Mesenchymal stem cell (in vitro differentiated cells and primary cell): ENCODE results near the gene HVCN1.

Experiments used
- DNase-seq: peaks from one replicate; pipeline ENCODE4 v3.0.0-alpha.2; 2013
- H2AFZ ChIP-seq: one replicate; pipeline ENCODE4 v1.6.1; 2013; ENCODE audit warnings: low read depth, mild to moderate bottlenecking, control low read depth, inconsistent platforms, low read length, moderate library complexity
- H2AK5ac ChIP-seq: 2 replicates; pipeline ENCODE4 v1.6.1; 2013; ENCODE audit warnings: low read length, moderate library complexity, mild to moderate bottlenecking, inconsistent platforms; ENCODE audit not compliant: severe bottlenecking
- H2BK120ac ChIP-seq: one replicate; pipeline ENCODE4 v1.6.1; 2013; ENCODE audit warnings: low read depth, mild to moderate bottlenecking, inconsistent platforms, low read length, moderate library complexity
- H2BK12ac ChIP-seq, 2 experiments: one replicate each; pipeline ENCODE4 v1.6.1; 2013; ENCODE audit warnings: inconsistent platforms in 2 of 2, low read length in 2 of 2, mild to moderate bottlenecking in 2 of 2, moderate library complexity in 2 of 2, control low read depth in 1 of 2
- H2BK15ac ChIP-seq: one replicate; pipeline ENCODE4 v1.6.1; 2013; ENCODE audit warnings: mild to moderate bottlenecking, low read depth, inconsistent platforms; ENCODE audit not compliant: poor library complexity, severe bottlenecking
- H2BK5ac ChIP-seq: 2 replicates; pipeline ENCODE4 v1.6.1; 2013; ENCODE audit warnings: low read depth, mild to moderate bottlenecking, low read length, control low read depth, inconsistent platforms; ENCODE audit not compliant: poor library complexity, severe bottlenecking
- H3K14ac ChIP-seq, 2 experiments: one replicate each; pipeline ENCODE4 v1.6.1; 2013; ENCODE audit warnings: inconsistent platforms in 2 of 2, low read length in 2 of 2, control low read depth in 1 of 2, mild to moderate bottlenecking in 1 of 2, moderate library complexity in 1 of 2
- H3K18ac ChIP-seq, 2 experiments: one replicate each; pipeline ENCODE4 v1.6.1; 2013; ENCODE audit warnings: inconsistent platforms in 2 of 2, low read length in 2 of 2, control low read depth in 1 of 2, low read depth in 1 of 2, mild to moderate bottlenecking in 1 of 2
- H3K23ac ChIP-seq, 2 experiments: one replicate each; pipeline ENCODE4 v1.6.1; 2013; ENCODE audit warnings: inconsistent platforms in 2 of 2, low read length in 2 of 2, mild to moderate bottlenecking in 2 of 2, moderate library complexity in 2 of 2, control low read depth in 1 of 2
- H3K27ac ChIP-seq: 2 replicates; pipeline ENCODE4 v1.5.1; 2013; ENCODE audit warnings: mild to moderate bottlenecking, moderate library complexity, low read length, control low read depth, inconsistent platforms; ENCODE audit not compliant: poor library complexity, severe bottlenecking
- H3K27me3 ChIP-seq, 2 experiments: 2 replicates each; pipeline versions ENCODE4 v1.6.1 to v1.7.0; 2013; ENCODE audit warnings: low read length in 2 of 2, mild to moderate bottlenecking in 2 of 2, moderate library complexity in 2 of 2, control low read depth in 1 of 2, inconsistent platforms in 1 of 2; ENCODE audit not compliant: control insufficient read depth in 1 of 2, insufficient read depth in 1 of 2
- H3K36me3 ChIP-seq, 2 experiments: 2 replicates each; pipeline versions ENCODE4 v1.6.1 to v1.7.0; 2013; ENCODE audit warnings: low read length in 2 of 2, control low read depth in 1 of 2, inconsistent platforms in 1 of 2, low read depth in 1 of 2, mild to moderate bottlenecking in 1 of 2; ENCODE audit not compliant: insufficient read depth in 2 of 2, control insufficient read depth in 1 of 2
- H3K4ac ChIP-seq, 2 experiments: one replicate each; pipeline ENCODE4 v1.6.1; 2013; ENCODE audit warnings: inconsistent platforms in 2 of 2, low read length in 2 of 2, mild to moderate bottlenecking in 2 of 2, moderate library complexity in 2 of 2, control low read depth in 1 of 2, low read depth in 1 of 2
- H3K4me1 ChIP-seq: 2 replicates; pipeline ENCODE4 v1.6.1; 2013; ENCODE audit warnings: low read depth, low read length, control low read depth; ENCODE audit not compliant: control insufficient read depth, insufficient read depth
- H3K4me2 ChIP-seq: 2 replicates; pipeline ENCODE4 v1.6.1; 2013; ENCODE audit warnings: low read length, mild to moderate bottlenecking, inconsistent platforms; ENCODE audit not compliant: poor library complexity, severe bottlenecking
- H3K4me3 ChIP-seq, 2 experiments: 2 replicates each; pipeline versions ENCODE4 v1.5.1 to v1.7.0; 2013; ENCODE audit warnings: low read length in 2 of 2, mild to moderate bottlenecking in 2 of 2, control low read depth in 1 of 2, low read depth in 1 of 2; ENCODE audit not compliant: insufficient read depth in 1 of 2
- H3K79me1 ChIP-seq: replicated peaks from 2 replicates; pipeline ENCODE4 v1.6.1; 2013; ENCODE audit warnings: mild to moderate bottlenecking, control low read depth, low read length, inconsistent platforms; ENCODE audit not compliant: poor library complexity, severe bottlenecking
- H3K9ac ChIP-seq: 2 replicates; pipeline ENCODE4 v1.7.0; 2013; ENCODE audit warnings: mild to moderate bottlenecking, low read length, moderate library complexity
- H3K9me3 ChIP-seq: 2 replicates; pipeline ENCODE4 v1.7.0; 2013; ENCODE audit warnings: mild to moderate bottlenecking, low read length; ENCODE audit not compliant: control insufficient read depth
- H4K8ac ChIP-seq: one replicate; pipeline ENCODE4 v1.6.1; 2013; ENCODE audit warnings: inconsistent platforms, mild to moderate bottlenecking, low read length, moderate library complexity
- H4K91ac ChIP-seq: one replicate; pipeline ENCODE4 v1.6.1; 2013; ENCODE audit warnings: mild to moderate bottlenecking, low read length, inconsistent platforms
- WGBS: methylation state at CpG from one replicate; pipeline ENCODE4 v1.1.7; 2013; ENCODE audit warnings: mixed read lengths; 5-methylcytosine and 5-hydroxymethylcytosine counted together

The HVCN1 gene

DNA sequence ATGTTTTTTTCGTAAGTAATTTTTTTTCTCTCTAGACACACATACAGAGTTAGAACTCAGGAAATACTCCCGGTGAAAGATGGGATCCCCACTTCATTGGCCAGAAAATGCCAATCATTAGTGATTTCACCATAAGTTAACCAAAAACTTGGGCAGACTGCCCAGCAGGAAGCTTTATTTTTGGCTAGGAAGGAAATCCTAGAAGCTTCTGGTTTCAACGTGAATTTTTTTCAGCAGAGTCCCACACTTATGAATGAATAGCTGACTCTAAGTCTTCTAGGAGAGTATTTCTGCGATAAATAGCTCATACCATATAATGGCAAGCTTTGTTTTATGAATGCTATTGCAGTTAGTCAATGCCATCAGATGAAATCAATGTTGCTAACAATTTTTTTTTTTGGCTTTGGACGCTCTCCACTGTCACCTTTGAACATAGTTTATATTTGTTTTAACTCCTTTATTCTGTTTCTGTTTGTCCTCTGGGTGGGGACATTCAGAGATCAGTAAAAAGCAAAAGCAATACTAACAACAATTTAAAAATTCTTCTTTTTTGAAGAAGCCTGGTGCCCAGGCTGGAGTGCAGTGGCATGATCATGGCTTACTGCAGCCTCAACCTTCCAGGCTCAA, 44.3 kb upstream of the HVCN1 start:
- Histone ChIP-seq H3K4ac (no peak overlapping the region), H2AFZ (no peak overlapping the region), H3K4me1 (peaks cover 7% of the 10 kb centered on the region), H3K9me3 (no peaks in the 10 kb centered on the region), H3K23ac (no peak overlapping the region), H2BK15ac (no peak overlapping the region), H3K27me3 (no peaks in the 10 kb centered on the region), H3K4me3 (peak overlapping the region in 1 of 2 experiments; percentile 2), H2BK12ac (no peak overlapping the region), H4K8ac (no peak overlapping the region), H3K18ac (no peak overlapping the region), H2BK5ac (no peak overlapping the region), H3K27ac (no peak overlapping the region), H3K9ac (peak overlapping the region; percentile 3), H3K4me2 (no peak overlapping the region), H3K14ac (no peak overlapping the region), H3K79me1 (peaks cover 7% of the 10 kb centered on the region), H4K91ac (no peak overlapping the region), H2BK120ac (no peak overlapping the region), H2AK5ac (no peak overlapping the region), H3K36me3 (peaks cover 23 to 55% of the 10 kb centered on the region in 2 experiments)
- DNase-seq: no peak
- 100% methylated on average over 2 of the region's 5 CpGs for WGBS

DNA sequence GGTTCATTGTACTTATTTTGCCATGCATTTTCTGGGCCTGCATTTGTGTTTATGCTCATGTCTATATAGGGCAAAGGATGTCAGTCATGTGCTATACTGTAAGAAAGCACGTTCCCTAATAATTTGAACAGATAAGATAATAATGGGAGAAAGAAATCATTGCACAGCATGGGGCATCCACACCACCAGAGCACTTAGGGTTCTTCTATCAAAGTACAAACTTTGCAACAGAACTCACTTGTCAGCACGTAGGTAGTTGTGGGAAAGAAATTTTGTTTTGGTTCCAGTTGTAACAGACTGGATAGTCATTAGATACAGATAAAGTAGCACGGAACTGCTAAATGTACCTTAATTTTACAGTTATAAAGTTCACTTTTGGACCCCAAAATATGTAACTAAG, 43.7 kb upstream of the HVCN1 start:
- no peak overlapping the region for H3K9ac ChIP-seq
- no peak overlapping the region for H2AFZ ChIP-seq
- H3K18ac ChIP-seq: no peak overlapping the region
- H3K14ac ChIP-seq: no peak overlapping the region
- H4K91ac ChIP-seq: no peak overlapping the region
- peaks cover 7% of the 10 kb centered on the region for H3K4me1 ChIP-seq
- peaks cover 23 to 59% of the 10 kb centered on the region in 2 experiments for H3K36me3 ChIP-seq
- no peak overlapping the region for H2AK5ac ChIP-seq
- no peak overlapping the region for H3K4ac ChIP-seq
- no peak overlapping the region for H3K27ac ChIP-seq
- H3K23ac ChIP-seq: no peak overlapping the region
- no peaks in the 10 kb centered on the region for H3K9me3 ChIP-seq
- H3K27me3 ChIP-seq: no peaks in the 10 kb centered on the region
- DNase-seq: no peak
- H2BK5ac ChIP-seq: no peak overlapping the region
- H2BK120ac ChIP-seq: no peak overlapping the region
- H2BK12ac ChIP-seq: no peak overlapping the region
- no peak overlapping the region for H3K4me3 ChIP-seq
- H2BK15ac ChIP-seq: no peak overlapping the region
- H3K79me1 ChIP-seq: peaks cover 7% of the 10 kb centered on the region
- no peak overlapping the region for H3K4me2 ChIP-seq
- WGBS: no CpG with 5 or more reads among the region's 3 CpGs
- H4K8ac ChIP-seq: no peak overlapping the region

DNA sequence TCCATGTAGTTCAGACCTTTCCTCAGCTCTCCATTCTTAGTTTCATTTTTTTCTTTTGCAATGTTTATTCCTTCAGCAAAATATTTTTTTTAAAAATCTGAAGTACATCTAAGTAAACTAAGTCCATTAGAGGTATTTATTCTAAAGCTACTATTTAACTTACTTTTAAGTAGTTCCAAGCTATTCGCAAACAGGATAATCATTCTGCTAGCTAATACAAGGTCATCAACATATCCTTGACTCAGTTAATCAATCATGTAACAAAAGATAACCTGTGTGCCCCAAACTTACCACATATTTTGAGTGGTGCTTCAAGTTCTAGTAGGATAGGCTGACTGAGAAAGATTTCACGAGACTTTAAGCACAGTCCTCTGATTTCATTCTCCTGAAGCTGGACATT, 42.6 kb upstream of the HVCN1 start:
- Histone ChIP-seq H2BK5ac (no peak overlapping the region), H2BK120ac (no peak overlapping the region), H3K4ac (no peak overlapping the region), H2AFZ (no peak overlapping the region), H3K4me2 (no peak overlapping the region), H3K18ac (no peak overlapping the region), H3K4me3 (no peak overlapping the region), H4K8ac (no peak overlapping the region), H3K9me3 (no peaks in the 10 kb centered on the region), H3K27ac (no peak overlapping the region), H3K27me3 (no peaks in the 10 kb centered on the region), H2BK15ac (no peak overlapping the region), H2BK12ac (no peak overlapping the region), H3K14ac (no peak overlapping the region), H3K23ac (no peak overlapping the region), H4K91ac (no peak overlapping the region), H3K79me1 (peaks cover 12% of the 10 kb centered on the region), H3K4me1 (peaks cover 4% of the 10 kb centered on the region), H3K36me3 (peaks cover 30 to 69% of the 10 kb centered on the region in 2 experiments), H2AK5ac (no peak overlapping the region), H3K9ac (no peak overlapping the region)
- no peak for DNase-seq
- 92% methylated on average over 2 of the region's 2 CpGs for WGBS

DNA sequence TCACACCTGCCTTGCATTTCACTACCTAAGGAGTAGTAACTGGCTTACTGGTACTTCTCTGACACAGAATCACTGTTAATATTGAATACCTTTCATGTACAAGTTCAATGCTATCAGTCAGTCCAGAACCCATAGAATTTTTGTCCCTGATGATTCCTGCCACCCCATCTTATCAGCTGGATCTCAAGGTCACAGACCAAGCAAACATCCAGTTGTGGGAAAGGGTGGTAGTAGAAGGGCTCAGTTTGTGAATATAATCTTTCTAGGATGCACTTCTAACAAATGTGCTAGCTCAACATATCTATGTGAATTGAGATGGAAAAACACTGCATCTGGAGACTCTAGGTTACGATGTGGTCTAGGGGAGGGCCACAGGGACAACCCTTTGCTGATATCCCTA, 39.7 kb upstream of the HVCN1 start:
- Histone ChIP-seq H4K91ac (no peak overlapping the region), H3K9ac (no peak overlapping the region), H3K14ac (no peak overlapping the region), H3K18ac (no peak overlapping the region), H2BK120ac (no peak overlapping the region), H3K36me3 (peaks cover 28 to 78% of the 10 kb centered on the region in 2 experiments), H3K4me1 (peaks cover 2% of the 10 kb centered on the region), H3K27me3 (no peaks in the 10 kb centered on the region), H3K4me2 (no peak overlapping the region), H4K8ac (no peak overlapping the region), H3K4me3 (no peak overlapping the region), H3K79me1 (peaks cover 18% of the 10 kb centered on the region), H2BK5ac (no peak overlapping the region), H3K4ac (no peak overlapping the region), H2AK5ac (no peak overlapping the region), H2BK15ac (no peak overlapping the region), H2AFZ (no peak overlapping the region), H3K27ac (no peak overlapping the region), H3K9me3 (no peaks in the 10 kb centered on the region), H3K23ac (no peak overlapping the region), H2BK12ac (no peak overlapping the region)
- no peak for DNase-seq
- WGBS: 100% methylated on average over 1 of the region's 1 CpG
